Measurements from ENCODE around the gene CD302.
A peak's percentile ranks its signal among the peaks of the same experiment; 100 is the strongest.
"Not testable (repeated sequence)": the region's sequence is repeated elsewhere in the genome, so short reads cannot be mapped to it uniquely, and the experiment has no call there.

The CD302 gene

DNA sequence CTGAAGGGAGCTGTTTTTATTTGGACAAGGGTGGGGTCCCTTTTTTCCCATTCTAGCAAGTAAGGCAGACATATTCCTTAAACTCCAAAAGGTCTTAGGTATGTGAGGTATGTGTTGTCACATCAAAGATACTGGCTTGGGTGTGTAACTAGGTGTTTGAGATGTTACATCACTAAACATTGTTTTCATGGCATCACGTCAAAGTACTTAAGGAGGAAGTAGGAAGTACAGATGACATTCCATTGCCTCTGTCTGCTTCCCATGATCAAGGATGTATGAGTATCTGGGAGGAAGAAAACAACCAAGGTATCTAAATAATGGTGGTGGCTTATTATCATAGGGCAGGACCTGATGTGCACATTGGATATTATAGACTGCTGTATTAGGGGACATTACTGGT lies 39.3 kb downstream of the CD302 start:
- DNase-seq (no peak), ATAC-seq (replicated peaks) (no peak)
- peaks cover 62% of the 10 kb centered on the region for H3K36me3 Mint-ChIP-seq (ENCODE audit: insufficient read depth)
- no peak overlapping the region for H3K4me3 Mint-ChIP-seq
- H3K4me1 Mint-ChIP-seq (ENCODE audit: low read depth in 2 of 2): peaks cover 3 to 26% of the 10 kb centered on the region in 2 donors
- H3K9me3 Mint-ChIP-seq: no peaks in the 10 kb centered on the region
- H3K27me3 Mint-ChIP-seq: no peaks in the 10 kb centered on the region
- H3K27ac Mint-ChIP-seq: peak overlapping the region in 1 of 2 donors; percentile 79

DNA sequence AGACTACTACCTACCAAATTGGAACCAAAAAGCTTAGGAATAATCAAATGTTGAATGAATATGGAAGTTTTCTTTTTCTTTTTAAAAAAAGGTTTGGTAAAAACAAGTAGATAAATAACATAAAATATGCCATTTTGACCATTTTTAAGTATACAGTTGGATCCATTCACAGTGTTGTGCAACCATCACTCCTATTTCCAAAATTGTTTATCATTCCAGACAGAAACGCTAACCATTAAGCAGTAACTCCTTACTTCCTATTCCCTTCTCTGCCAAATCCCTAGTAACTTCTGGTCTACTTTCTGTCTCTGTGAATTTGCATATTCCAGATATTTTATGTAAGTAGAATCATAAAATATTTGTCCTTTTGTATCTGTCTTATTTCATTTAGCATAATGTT lies 39.8 kb downstream of the CD302 start:
- peak overlapping the region; percentile 59 to 79 for H3K27ac Mint-ChIP-seq
- H3K4me1 Mint-ChIP-seq (ENCODE audit: low read depth in 2 of 2): peaks cover 3 to 22% of the 10 kb centered on the region in 2 donors
- peaks cover 58% of the 10 kb centered on the region for H3K36me3 Mint-ChIP-seq (ENCODE audit: insufficient read depth)
- DNase-seq: no peak
- H3K9me3 Mint-ChIP-seq: no peaks in the 10 kb centered on the region
- H3K27me3 Mint-ChIP-seq: no peaks in the 10 kb centered on the region
- H3K4me3 Mint-ChIP-seq: no peak overlapping the region
- ATAC-seq (replicated peaks): no peak

DNA sequence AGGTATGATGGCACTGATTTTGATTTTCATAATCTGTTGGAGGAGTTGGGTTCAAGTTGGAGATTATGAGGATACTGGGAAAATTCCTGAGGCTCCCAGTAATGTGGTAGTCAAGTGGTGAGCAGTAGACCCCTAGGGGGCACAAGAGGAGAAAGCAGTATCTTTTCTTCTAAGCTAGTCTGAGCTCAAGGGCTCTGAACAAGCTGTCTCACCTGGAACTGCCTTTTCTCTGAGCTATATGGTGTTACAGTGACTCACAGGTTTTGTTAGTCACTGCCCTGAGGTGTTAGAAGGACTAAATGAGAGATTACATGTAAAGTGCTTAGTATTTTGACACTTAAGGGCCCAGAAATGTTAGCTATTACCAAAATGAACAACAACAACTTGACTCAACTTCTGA lies 42.2 kb downstream of the CD302 start:
- H3K9me3 Mint-ChIP-seq: no peaks in the 10 kb centered on the region
- DNase-seq (no peak), ATAC-seq (replicated peaks) (peak; percentile 61)
- peaks cover 33% of the 10 kb centered on the region for H3K36me3 Mint-ChIP-seq (ENCODE audit: insufficient read depth)
- no peaks in the 10 kb centered on the region for H3K27me3 Mint-ChIP-seq
- H3K27ac Mint-ChIP-seq: no peak overlapping the region
- H3K4me1 Mint-ChIP-seq (ENCODE audit: low read depth in 2 of 2): peaks cover 11 to 37% of the 10 kb centered on the region in 2 donors
- H3K4me3 Mint-ChIP-seq: no peak overlapping the region

DNA sequence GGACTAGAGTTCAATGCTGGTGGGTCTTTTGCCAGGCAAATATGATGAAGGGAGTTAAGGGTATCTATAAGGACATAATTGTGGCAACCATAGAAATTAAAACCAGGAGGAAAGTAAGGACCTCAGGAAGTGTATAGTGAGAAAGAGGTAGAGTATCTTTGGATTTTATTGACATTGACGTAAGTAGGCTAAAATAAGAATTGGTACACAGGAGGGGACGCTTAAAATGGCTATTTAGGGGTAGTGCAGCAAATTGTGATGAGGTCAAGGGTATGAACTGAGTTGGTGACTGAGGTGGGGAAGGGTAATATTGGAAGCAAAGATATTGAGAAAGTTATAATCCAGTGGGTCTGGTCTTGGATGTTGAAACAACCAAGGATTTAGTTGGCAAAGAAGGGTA lies 43.0 kb downstream of the CD302 start:
- no peak for DNase-seq
- Mint-ChIP-seq H3K27me3 (no peaks in the 10 kb centered on the region), H3K27ac (no peak overlapping the region), H3K4me1 (ENCODE audit: low read depth in 2 of 2) (peaks cover 11 to 34% of the 10 kb centered on the region in 2 donors), H3K9me3 (no peaks in the 10 kb centered on the region), H3K36me3 (ENCODE audit: insufficient read depth) (peaks cover 27% of the 10 kb centered on the region), H3K4me3 (no peak overlapping the region)
- ATAC-seq (replicated peaks): no peak

DNA sequence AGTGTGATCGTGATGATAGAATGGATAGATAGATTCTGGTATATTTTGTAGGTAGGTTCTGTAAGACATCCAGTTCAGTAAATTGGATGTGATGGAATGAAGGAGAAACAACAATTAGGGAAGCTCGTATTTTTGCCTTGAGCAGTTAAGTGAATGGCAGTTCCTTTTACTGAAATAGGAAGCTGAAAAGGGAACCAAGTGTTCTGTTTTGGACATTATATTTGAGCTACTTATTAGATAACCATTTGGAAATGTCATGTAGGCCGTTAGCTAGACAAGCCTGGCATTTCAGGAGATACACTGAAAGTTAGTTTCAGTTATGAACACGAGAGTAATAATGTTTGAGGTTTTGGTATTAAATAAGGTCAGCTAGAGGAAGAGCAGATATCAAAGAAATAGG lies 44.2 kb downstream of the CD302 start:
- no peak for DNase-seq
- ATAC-seq (replicated peaks): no peak
- no peaks in the 10 kb centered on the region for H3K27me3 Mint-ChIP-seq
- peaks cover 11 to 34% of the 10 kb centered on the region in 2 donors for H3K4me1 Mint-ChIP-seq (ENCODE audit: low read depth in 2 of 2)
- H3K4me3 Mint-ChIP-seq: no peak overlapping the region
- no peaks in the 10 kb centered on the region for H3K9me3 Mint-ChIP-seq
- H3K36me3 Mint-ChIP-seq (ENCODE audit: insufficient read depth): peaks cover 28% of the 10 kb centered on the region
- H3K27ac Mint-ChIP-seq: no peak overlapping the region

DNA sequence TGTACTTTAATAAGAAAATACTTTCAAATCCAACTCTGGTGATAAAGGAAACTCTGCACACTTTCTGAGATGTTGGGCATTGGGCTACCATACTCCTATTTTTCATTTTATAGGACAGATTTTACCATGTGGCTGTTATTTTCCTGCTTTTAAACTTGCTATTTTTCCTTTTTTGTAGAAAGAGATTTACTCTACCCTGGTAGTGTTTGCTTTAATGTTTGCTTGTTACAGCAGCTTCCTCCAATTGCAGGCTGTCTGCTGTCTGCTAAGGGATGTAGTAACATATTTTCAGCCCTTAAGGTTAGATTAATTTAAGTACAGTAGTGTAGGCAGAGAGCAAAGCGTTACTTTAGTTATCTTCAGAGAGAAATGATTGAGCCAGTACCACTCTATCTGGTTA lies 47.1 kb downstream of the CD302 start:
- Mint-ChIP-seq H3K4me1 (ENCODE audit: low read depth in 2 of 2) (peaks cover 11 to 22% of the 10 kb centered on the region in 2 donors), H3K4me3 (no peak overlapping the region), H3K9me3 (no peaks in the 10 kb centered on the region), H3K27me3 (no peaks in the 10 kb centered on the region), H3K27ac (no peak overlapping the region), H3K36me3 (ENCODE audit: insufficient read depth) (peaks cover 40% of the 10 kb centered on the region)
- DNase-seq (no peak), ATAC-seq (replicated peaks) (no peak)

DNA sequence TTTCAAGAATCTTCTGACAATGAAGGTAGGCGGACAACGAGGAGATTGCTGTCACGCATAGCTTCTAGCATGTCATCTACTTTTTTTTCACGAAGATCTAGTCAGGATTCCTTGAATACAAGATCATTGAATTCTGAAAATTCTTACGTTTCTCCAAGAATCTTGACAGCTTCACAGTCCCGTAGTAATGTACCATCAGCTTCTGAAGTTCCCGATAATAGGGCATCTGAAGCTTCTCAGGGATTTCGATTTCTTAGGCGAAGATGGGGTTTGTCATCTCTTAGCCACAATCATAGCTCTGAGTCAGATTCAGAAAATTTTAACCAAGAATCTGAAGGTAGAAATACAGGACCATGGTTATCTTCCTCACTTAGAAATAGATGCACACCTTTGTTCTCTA lies 49.9 kb downstream of the CD302 start:
- Mint-ChIP-seq H3K4me3 (no peak overlapping the region), H3K27me3 (no peaks in the 10 kb centered on the region), H3K36me3 (ENCODE audit: insufficient read depth) (peaks cover 63% of the 10 kb centered on the region), H3K4me1 (ENCODE audit: low read depth in 2 of 2) (peaks cover 11 to 32% of the 10 kb centered on the region in 2 donors), H3K9me3 (no peaks in the 10 kb centered on the region), H3K27ac (peak overlapping the region in 1 of 2 donors; percentile 46)
- no peak for ATAC-seq (replicated peaks)
- no peak for DNase-seq

DNA sequence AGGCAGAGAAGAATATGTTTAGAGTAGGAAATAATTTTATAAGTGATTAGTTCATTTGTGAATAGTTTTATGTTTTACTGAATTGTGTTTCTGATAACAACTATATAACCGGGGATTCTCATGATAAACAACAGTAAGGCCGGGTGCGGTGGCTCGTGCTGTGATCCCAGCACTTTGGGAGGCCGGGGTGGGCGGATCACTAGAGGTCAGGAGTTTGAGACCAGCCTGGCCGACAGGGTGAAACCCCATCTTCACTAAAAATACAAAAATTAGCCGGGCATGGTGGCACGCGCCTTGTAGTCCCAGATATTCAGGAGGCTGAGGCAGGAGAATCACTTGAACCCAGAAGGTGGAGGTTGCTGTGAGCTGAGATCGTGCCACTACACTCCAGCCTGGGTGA lies 52.8 kb downstream of the CD302 start:
- ATAC-seq (replicated peaks); H3K27me3 Mint-ChIP-seq; H3K4me3 Mint-ChIP-seq; H3K27ac Mint-ChIP-seq; DNase-seq; H3K9me3 Mint-ChIP-seq: not testable (repeated sequence)
- Mint-ChIP-seq H3K4me1 (ENCODE audit: low read depth in 2 of 2) (peaks cover 3 to 25% of the 10 kb centered on the region in 2 donors), H3K36me3 (ENCODE audit: insufficient read depth) (peaks cover 79% of the 10 kb centered on the region)

DNA sequence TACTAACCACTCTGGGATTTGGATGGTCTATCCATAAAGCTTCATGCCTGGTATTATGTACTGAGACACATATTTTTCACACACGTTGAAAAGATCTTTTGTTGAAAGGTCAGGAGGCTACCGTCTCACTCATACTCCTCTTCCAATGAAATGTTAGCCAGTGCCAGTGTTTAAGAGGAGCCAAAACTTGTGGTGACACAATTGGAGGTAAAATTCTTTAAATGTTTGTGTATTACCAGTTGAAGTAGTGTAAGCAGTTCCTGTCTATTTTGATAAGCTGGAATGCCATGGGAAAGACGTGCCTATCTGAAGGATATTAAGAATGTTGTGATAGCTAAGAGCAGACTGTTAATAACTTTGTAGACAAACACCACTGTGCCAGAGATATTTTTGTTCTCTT lies 53.6 kb downstream of the CD302 start:
- Mint-ChIP-seq H3K9me3 (no peaks in the 10 kb centered on the region), H3K4me3 (no peak overlapping the region), H3K4me1 (ENCODE audit: low read depth in 2 of 2) (peaks cover 6 to 32% of the 10 kb centered on the region in 2 donors), H3K36me3 (ENCODE audit: insufficient read depth) (peaks cover 79% of the 10 kb centered on the region), H3K27me3 (no peaks in the 10 kb centered on the region), H3K27ac (no peak overlapping the region)
- DNase-seq: no peak
- no peak for ATAC-seq (replicated peaks)

DNA sequence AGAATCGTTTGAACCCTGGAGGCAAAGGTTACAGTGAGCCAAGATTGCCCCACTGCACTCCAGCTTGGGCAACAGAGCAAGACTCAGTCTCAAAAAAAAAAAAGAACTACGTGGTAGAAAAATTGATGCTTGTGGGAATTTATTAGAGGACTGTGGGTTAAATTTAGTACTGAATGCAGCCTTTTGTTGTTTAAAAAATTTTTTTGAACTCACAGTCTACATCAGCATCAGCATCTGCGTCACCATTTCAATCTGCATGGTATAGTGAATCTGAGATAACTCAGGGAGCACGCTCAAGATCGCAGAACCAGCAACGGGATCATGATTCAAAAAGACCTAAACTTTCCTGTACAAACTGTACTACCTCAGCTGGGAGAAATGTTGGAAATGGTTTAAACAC lies 55.2 kb downstream of the CD302 start:
- Mint-ChIP-seq H3K9me3 (no peaks in the 10 kb centered on the region), H3K4me3 (no peak overlapping the region), H3K27me3 (no peaks in the 10 kb centered on the region), H3K4me1 (ENCODE audit: low read depth in 2 of 2) (peaks cover 10 to 40% of the 10 kb centered on the region in 2 donors), H3K36me3 (ENCODE audit: insufficient read depth) (peaks cover 64% of the 10 kb centered on the region), H3K27ac (peak overlapping the region in 1 of 2 donors; percentile 81)
- DNase-seq (no peak), ATAC-seq (replicated peaks) (no peak)

DNA sequence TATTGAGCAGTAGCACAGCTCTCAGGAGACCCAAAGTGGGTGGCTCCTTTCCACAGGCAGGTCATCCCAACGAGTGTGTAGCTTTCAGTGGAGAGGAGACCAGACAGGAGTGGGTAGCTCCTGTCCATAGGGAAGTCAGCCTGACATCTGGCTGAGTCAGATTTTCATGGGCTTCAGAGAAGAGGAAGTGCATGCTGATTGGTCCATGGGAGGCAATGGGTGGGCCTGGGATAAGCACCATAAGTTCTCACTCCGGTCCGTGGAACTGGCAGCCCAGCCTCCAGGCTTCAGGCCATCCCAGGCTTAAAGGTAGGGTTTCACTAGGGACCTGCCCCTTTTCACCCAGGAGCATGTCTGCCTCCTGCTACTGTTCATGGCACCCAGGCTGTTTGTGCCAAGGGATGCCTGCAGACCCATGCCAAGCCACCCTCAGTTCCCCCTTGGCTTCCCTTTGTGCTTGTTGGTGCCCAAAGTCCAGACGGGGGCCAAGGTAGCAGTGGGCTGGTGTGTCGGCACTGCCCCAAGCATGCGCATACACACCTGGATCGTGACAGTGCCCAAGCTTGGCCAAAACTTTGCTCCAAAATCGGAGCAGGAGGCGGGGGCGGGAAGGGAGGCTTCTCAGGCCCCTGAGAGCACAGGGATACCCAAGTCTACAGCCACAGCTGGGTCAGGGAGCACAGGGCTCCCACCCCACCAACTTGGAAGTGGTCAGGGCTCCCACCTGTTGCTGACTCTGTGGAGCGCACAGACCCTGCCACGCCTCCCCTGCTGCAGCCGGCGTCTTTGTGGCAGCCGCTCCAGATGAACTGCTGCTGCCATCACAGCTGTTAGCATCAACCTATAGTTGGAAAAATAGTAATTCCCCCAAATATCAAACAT lies 59.3 kb downstream of the CD302 start:
- ATAC-seq (replicated peaks) (no peak), DNase-seq (no peak)
- Mint-ChIP-seq H3K27me3 (no peaks in the 10 kb centered on the region), H3K36me3 (ENCODE audit: insufficient read depth) (peaks cover 66% of the 10 kb centered on the region), H3K9me3 (no peaks in the 10 kb centered on the region), H3K4me1 (ENCODE audit: low read depth in 2 of 2) (peaks cover 26 to 51% of the 10 kb centered on the region in 2 donors), H3K27ac (peak overlapping the region in 1 of 2 donors; percentile 39), H3K4me3 (no peak overlapping the region)

DNA sequence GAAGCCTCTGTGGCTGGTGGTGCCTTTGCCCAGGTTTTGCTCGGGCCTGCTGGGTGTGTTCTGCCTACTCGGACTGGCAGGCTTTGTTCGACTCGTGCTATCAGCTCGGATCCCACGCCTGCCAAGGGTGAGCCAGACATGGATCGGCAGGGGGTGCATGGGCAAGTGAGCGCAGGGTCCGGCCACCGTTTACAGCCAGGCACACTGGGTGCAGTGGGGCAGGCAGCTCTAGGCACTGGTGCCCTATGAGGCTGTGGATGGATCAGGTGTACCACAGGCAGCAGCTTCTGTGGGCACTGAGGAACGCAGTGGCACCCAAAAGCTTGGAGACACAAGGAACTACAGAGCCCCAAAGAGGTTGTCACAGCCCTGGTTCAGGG lies 60.1 kb downstream of the CD302 start:
- DNase-seq (no peak), ATAC-seq (replicated peaks) (no peak)
- Mint-ChIP-seq H3K36me3 (ENCODE audit: insufficient read depth) (peaks cover 65% of the 10 kb centered on the region), H3K4me1 (ENCODE audit: low read depth in 2 of 2) (peaks cover 26 to 51% of the 10 kb centered on the region in 2 donors), H3K9me3 (no peaks in the 10 kb centered on the region), H3K27ac (peak overlapping the region in 1 of 2 donors; percentile 69), H3K27me3 (no peaks in the 10 kb centered on the region), H3K4me3 (no peak overlapping the region)

DNA sequence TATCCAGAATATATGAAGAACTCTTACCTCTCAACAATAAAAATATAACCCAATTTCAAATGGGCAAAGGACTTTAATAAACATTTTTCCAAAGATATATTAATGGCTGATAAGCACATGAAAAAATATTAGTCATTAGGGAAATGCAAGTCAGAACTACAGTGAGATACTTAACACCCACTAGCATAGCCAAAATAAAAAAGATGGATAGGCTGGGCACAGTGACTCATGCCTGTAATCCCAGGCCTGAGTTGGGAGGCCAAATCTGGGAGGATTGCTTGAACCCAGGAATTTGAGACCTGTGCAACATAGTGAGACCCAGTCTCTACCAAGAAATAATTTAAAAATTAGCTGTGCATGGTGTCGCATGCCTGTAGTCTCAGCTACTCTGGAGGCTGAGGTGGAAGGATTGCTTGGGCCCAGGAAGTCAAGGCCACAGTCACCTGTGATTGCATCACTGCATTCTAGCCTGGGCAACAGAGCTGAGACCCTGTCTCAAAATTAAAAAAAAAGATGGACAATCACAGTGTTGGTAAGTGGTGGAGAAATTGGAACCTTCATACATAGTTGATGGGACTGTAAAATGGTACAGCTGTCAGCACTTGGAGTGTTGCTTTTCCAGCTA lies 60.6 kb downstream of the CD302 start:
- H3K9me3 Mint-ChIP-seq: no peaks in the 10 kb centered on the region
- DNase-seq: no peak
- H3K4me3 Mint-ChIP-seq: no peak overlapping the region
- H3K27me3 Mint-ChIP-seq: no peaks in the 10 kb centered on the region
- ATAC-seq (replicated peaks): no peak
- H3K36me3 Mint-ChIP-seq (ENCODE audit: insufficient read depth): peaks cover 64% of the 10 kb centered on the region
- H3K4me1 Mint-ChIP-seq (ENCODE audit: low read depth in 2 of 2): peaks cover 26 to 49% of the 10 kb centered on the region in 2 donors
- H3K27ac Mint-ChIP-seq: peak overlapping the region; percentile 69 to 72

DNA sequence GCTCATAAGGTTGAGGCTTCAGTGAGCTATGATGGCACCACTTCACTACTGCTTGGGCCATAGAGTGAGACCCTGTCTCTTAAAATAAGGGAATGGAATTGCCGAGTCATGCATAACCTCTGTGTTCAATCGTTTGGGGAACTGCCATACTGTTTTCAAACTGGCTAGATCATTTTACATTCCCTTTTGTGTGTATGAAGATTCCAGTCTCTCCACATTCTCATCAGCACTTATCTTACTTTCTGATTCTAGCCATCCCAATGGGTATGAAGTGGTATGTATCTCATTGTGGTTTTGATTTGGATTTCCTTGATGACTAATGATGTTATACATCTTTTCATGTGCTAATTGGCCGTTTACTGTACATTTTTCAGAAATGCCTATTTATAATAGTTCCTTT lies 62.0 kb downstream of the CD302 start:
- Mint-ChIP-seq H3K9me3 (no peaks in the 10 kb centered on the region), H3K27ac (no peak overlapping the region), H3K27me3 (no peaks in the 10 kb centered on the region), H3K4me3 (no peak overlapping the region), H3K36me3 (ENCODE audit: insufficient read depth) (peaks cover 72% of the 10 kb centered on the region), H3K4me1 (ENCODE audit: low read depth in 2 of 2) (peaks cover 24 to 36% of the 10 kb centered on the region in 2 donors)
- no peak for DNase-seq
- no peak for ATAC-seq (replicated peaks)

Data from effector memory CD8-positive, alpha-beta T cell (primary cell).